Osteocyte (in vitro differentiated cells): ENCODE data around the gene SMPD2. TPM values are rescaled to one million over a fixed set of nuclear protein-coding genes. Genes with fewer than 3 reads are reported as not detected.

Experiments
- DNase-seq: peaks from one replicate; pipeline ENCODE4 v3.0.0; 2021; ENCODE audit warnings: mixed read lengths; ENCODE audit not compliant: unreplicated experiment; ENCODE audit errors: extremely low spot score
- H3K27ac Mint-ChIP-seq: one replicate; pipeline ENCODE4 v1.8.0; 2021; ENCODE audit warnings: mild to moderate bottlenecking, mixed read lengths; ENCODE audit not compliant: unreplicated experiment
- H3K27me3 Mint-ChIP-seq: one replicate; pipeline ENCODE4 v1.8.0; 2021; ENCODE audit warnings: mixed read lengths; ENCODE audit not compliant: unreplicated experiment
- H3K36me3 Mint-ChIP-seq: one replicate; pipeline ENCODE4 v1.8.0; 2021; ENCODE audit warnings: mixed read lengths; ENCODE audit not compliant: unreplicated experiment
- H3K4me1 Mint-ChIP-seq: one replicate; pipeline ENCODE4 v1.8.0; 2021; ENCODE audit warnings: mixed read lengths; ENCODE audit not compliant: unreplicated experiment
- H3K4me3 Mint-ChIP-seq: one replicate; pipeline ENCODE4 v1.8.0; 2021; ENCODE audit warnings: mild to moderate bottlenecking, moderate library complexity, mixed read lengths; ENCODE audit not compliant: unreplicated experiment
- H3K9me3 Mint-ChIP-seq: one replicate; pipeline ENCODE4 v1.8.0; 2021; ENCODE audit warnings: mixed read lengths; ENCODE audit not compliant: unreplicated experiment
- total RNA-seq: library from RNA; stranded (reverse); gene quantifications from 2 replicates; pipeline ENCODE4 v1.2.1, GENCODE V29; 2021
- TF ChIP-seq, protein P1 (sequence below): fragments of 200-600 bp; sonication (generic); IDR thresholded peaks from 2 replicates; pipeline ENCODE4 v1.5.0; 2021; ENCODE audit warnings: antibody characterized with exemption, mild to moderate bottlenecking, moderate library complexity

SMPD2 gene
- total RNA-seq, 1 donor from 2014 or later, result 10.1 TPM

DNA sequence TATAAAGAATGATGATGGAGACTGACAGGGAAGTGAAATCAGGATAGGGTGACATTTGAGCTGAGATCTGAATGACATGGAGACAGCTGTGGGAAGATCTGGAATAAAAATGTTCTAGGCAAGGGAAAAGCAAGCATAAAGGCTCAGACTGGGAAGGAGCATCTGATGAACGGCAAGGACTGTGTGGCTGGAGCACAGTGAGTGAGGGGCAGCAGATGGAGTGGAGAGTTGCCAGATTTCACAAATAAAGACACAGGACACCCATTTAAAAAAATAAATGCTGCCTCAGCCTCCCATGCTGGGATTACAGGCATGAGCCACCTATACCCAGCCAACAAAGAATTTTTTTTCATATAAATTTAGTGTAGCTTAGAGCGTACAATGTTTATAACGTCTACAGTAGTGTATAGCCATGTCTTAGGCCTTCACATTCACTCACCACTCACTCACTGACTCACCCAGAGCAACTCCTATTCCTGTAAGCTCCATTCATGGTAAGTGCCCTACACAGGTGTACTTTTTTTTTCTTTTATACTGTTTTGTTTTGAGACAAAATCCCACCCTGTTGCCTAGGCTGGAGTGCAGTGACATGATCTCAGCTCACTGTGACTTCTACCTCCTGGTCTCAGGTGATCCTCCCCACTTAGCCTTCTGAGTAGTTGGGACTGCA, 44.9 kb downstream of the SMPD2 start:
- no peaks in the 10 kb centered on the region for H3K9me3 Mint-ChIP-seq
- no peak for DNase-seq
- H3K27me3 Mint-ChIP-seq, result peaks cover 22% of the 10 kb centered on the region
- H3K4me3 Mint-ChIP-seq, result no peak overlapping the region
- peaks cover 10% of the 10 kb centered on the region for H3K36me3 Mint-ChIP-seq
- peaks cover 18% of the 10 kb centered on the region for H3K4me1 Mint-ChIP-seq
- no peak overlapping the region for H3K27ac Mint-ChIP-seq
- TF ChIP-seq, protein P1, sequence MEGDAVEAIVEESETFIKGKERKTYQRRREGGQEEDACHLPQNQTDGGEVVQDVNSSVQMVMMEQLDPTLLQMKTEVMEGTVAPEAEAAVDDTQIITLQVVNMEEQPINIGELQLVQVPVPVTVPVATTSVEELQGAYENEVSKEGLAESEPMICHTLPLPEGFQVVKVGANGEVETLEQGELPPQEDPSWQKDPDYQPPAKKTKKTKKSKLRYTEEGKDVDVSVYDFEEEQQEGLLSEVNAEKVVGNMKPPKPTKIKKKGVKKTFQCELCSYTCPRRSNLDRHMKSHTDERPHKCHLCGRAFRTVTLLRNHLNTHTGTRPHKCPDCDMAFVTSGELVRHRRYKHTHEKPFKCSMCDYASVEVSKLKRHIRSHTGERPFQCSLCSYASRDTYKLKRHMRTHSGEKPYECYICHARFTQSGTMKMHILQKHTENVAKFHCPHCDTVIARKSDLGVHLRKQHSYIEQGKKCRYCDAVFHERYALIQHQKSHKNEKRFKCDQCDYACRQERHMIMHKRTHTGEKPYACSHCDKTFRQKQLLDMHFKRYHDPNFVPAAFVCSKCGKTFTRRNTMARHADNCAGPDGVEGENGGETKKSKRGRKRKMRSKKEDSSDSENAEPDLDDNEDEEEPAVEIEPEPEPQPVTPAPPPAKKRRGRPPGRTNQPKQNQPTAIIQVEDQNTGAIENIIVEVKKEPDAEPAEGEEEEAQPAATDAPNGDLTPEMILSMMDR, result no peak

DNA sequence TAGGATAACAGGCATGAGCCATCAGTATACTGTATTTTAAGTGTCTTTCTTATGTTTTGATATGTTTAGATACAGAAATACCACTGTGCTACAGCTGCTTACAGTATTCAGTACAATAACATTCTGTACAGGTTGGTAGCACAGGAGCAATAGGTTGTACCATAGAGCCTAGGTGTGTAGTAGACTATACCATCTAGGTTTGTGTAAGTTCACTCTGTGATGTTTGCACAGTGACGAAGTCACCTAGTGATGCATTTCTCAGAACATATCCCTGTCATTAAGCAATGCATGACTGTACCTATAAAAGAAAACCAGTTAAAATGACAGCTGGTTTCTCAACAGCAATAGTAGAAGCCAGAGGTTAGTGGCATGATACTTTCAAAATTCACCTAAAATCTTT, 45.5 kb downstream of the SMPD2 start:
- no peaks in the 10 kb centered on the region for H3K9me3 Mint-ChIP-seq
- peaks cover 4% of the 10 kb centered on the region for H3K36me3 Mint-ChIP-seq
- TF ChIP-seq, protein P1, result no peak
- no peak for DNase-seq
- H3K4me1 Mint-ChIP-seq, result peaks cover 12% of the 10 kb centered on the region
- H3K4me3 Mint-ChIP-seq, result no peak overlapping the region
- no peak overlapping the region for H3K27ac Mint-ChIP-seq
- peaks cover 24% of the 10 kb centered on the region for H3K27me3 Mint-ChIP-seq

DNA sequence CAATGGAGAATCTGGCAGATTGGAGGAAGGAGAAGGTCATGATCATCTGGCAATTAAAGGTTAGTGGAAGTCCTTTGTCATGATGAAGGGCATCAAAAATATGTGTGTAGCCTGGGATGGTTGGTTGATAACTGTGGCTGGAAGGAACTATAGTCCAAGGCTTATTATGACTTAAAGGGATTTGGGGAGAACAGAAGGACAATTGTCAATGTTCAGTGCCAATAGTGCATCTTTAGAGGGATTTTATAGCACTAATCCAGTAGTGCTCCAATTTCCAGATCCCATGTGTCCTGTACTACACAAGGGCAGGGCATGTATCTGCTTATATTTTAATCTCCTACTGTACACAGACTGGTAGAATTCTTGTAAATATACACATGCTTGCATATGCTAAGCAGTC, 47.5 kb downstream of the SMPD2 start:
- H3K27me3 Mint-ChIP-seq, result peaks cover 33% of the 10 kb centered on the region
- DNase-seq, result no peak
- no peak overlapping the region for H3K4me3 Mint-ChIP-seq
- TF ChIP-seq, protein P1, result no peak
- no peak overlapping the region for H3K27ac Mint-ChIP-seq
- H3K36me3 Mint-ChIP-seq, result no peaks in the 10 kb centered on the region
- no peaks in the 10 kb centered on the region for H3K4me1 Mint-ChIP-seq
- H3K9me3 Mint-ChIP-seq, result no peaks in the 10 kb centered on the region

DNA sequence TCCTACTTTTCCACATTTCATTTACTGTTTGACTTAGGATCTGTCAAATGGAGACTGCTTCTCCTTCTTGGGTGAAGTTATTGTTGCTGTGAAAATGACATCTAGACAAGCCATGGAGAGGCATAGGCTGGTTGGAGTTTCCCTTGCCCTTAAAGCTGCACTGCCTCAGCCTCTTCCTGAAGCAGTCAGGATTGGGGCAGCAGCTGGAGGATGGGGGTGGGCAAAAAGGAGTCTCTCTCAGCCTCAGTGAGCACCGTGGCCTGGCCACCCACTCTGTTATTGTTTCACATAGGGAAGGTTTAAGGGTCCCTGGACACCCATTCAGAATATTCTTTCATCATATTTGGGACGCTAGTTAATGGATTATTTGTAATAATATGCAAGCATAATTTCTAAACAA, 50.2 kb downstream of the SMPD2 start:
- no peak overlapping the region for H3K27ac Mint-ChIP-seq
- H3K9me3 Mint-ChIP-seq, result no peaks in the 10 kb centered on the region
- no peak overlapping the region for H3K4me3 Mint-ChIP-seq
- TF ChIP-seq, protein P1, result no peak
- peaks cover 53% of the 10 kb centered on the region for H3K27me3 Mint-ChIP-seq
- no peaks in the 10 kb centered on the region for H3K4me1 Mint-ChIP-seq
- H3K36me3 Mint-ChIP-seq, result no peaks in the 10 kb centered on the region
- no peak for DNase-seq

DNA sequence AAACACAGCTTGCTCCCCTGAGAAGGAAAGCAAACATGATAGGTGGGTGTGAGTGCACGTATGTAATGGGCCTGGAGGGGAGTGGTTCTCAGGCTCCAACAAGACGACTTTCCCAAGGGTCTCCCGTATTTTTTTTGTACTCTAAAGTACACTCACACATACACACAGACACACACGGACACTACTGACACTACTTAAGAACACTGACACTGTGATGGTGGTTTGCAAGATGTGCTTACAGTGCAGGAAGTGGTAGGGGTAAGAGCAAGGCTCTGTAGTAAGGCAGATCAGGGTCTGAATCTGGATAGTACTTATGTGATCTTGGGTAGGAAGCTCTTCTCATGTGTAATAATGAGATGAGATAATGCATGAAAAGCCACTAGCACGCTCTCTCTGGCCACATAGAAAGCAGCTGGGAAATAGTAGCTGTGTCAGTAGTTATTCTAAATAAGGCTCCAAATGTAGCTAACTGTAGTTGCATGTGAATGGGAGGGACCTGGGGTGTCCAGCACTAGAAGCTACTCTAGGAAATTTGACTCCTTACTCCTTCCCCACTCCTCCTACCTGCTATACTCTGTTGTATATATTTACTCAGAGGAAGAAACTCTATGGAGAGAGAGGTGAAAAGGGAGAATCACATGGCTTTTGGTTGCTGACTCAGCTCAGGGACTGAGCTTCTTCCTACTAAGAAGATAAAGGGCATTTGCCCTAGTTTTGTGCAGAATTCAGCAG, 50.8 kb downstream of the SMPD2 start:
- H3K9me3 Mint-ChIP-seq, result no peaks in the 10 kb centered on the region
- H3K4me3 Mint-ChIP-seq, result no peak overlapping the region
- no peak overlapping the region for H3K27ac Mint-ChIP-seq
- peaks cover 58% of the 10 kb centered on the region for H3K27me3 Mint-ChIP-seq
- TF ChIP-seq, protein P1, result no peak
- H3K4me1 Mint-ChIP-seq, result no peaks in the 10 kb centered on the region
- DNase-seq, result no peak
- H3K36me3 Mint-ChIP-seq, result no peaks in the 10 kb centered on the region
